ENCODE data around the gene HAL. TPM values are rescaled to one million over a fixed set of nuclear protein-coding genes. Genes with fewer than 3 reads are reported as not detected.

The HAL gene
- total RNA-seq, 1 experiment from 2014 or later: 1.8 TPM

GRCh38 chr12:95966287-95966870 is 29.8 kb downstream of the HAL start:
- intact Hi-C loops (cut with micrococcal nuclease): no loop called here
- Histone ChIP-seq H3K9me3 (ENCODE audit: control insufficient read depth in 1 of 2, insufficient read depth in 1 of 2, low read depth in 1 of 2, low read length in 2 of 2) (no peaks in the 10 kb centered on the region), H3K4me1 (ENCODE audit: control insufficient read depth in 1 of 2, insufficient read depth in 2 of 2, low read length in 2 of 2) (no peaks in the 10 kb centered on the region), H3K27me3 (ENCODE audit: insufficient read depth, low read length) (no peaks in the 10 kb centered on the region), H3K9ac (ENCODE audit: low read length) (no peak overlapping the region), H3K27ac (ENCODE audit: low read depth, low read length) (no peak overlapping the region), H3K4me3 (replicated peaks in 1 of 2; ENCODE audit: low read depth in 1 of 2, low read length in 2 of 2) (no peak overlapping the region), H3K9me2 (ENCODE audit: insufficient read depth) (no peaks in the 10 kb centered on the region), H4K20me1 (ENCODE audit: insufficient read depth) (no peaks in the 10 kb centered on the region), H3K36me3 (ENCODE audit: control insufficient read depth in 1 of 2, insufficient read depth in 2 of 2, low read length in 2 of 2) (0 out of 4 replicates have a peak, but pooled peaks cover 0 to 2% of the 10 kb centered on the region in 2 experiments), H2AFZ (ENCODE audit: low read depth, low read length, poor library complexity, severe bottlenecking) (no peak overlapping the region), H3K79me2 (ENCODE audit: insufficient read depth, low read length) (no peaks in the 10 kb centered on the region), H3K4me2 (ENCODE audit: low read length) (no peak overlapping the region)
- BruUV-seq (replicated peaks): no TSS peak
- ChIA-PET POLR2A (interaction anchor here (1.1 kb wide), 1 partner anchor 10 kb away, joined by 3 read pairs; no protein-coding TSS in a partner anchor), CTCF (no interaction called here), RAD21 (ENCODE audit: low non-redundant PET in 1 of 2, low total read pairs in 2 of 2, uncharacterized antibody in 2 of 2, unreplicated experiment in 2 of 2) (no interaction called here)
- no peak for DNase-seq (ENCODE audit: low read depth, low spot score)
- ATAC-seq: no peak
- TF ChIP-seq EZH2 (IDR thresholded peaks at IDR 0.05) (no peak), SP1 (IDR thresholded peaks at IDR 0.05; ENCODE audit: low read depth) (no peak), ELF1 (IDR thresholded peaks at IDR 0.05; ENCODE audit: borderline replicate concordance, low read depth) (no peak), TCF7L2 (IDR thresholded peaks at IDR 0.05; ENCODE audit: borderline replicate concordance, extremely low read depth, insufficient read depth, insufficient read length) (no peak), SIN3A (IDR thresholded peaks at IDR 0.05; ENCODE audit: low read depth) (no peak), ATF3 (IDR thresholded peaks at IDR 0.05) (no peak), ZFX (IDR thresholded peaks at IDR 0.05) (no peak), EZH2phosphoT487 (IDR thresholded peaks at IDR 0.05; ENCODE audit: borderline replicate concordance) (no peak), POLR2AphosphoS5 (IDR thresholded peaks at IDR 0.05; ENCODE audit: low read depth, low read length) (no peak), MAX (IDR thresholded peaks at IDR 0.05) (no peak)

- Histone ChIP-seq H3K4me1 (ENCODE audit: control insufficient read depth in 1 of 2, insufficient read depth in 2 of 2, low read length in 2 of 2) (no peaks in the 10 kb centered on the region), H3K4me2 (ENCODE audit: low read length) (no peak overlapping the region), H4K20me1 (ENCODE audit: insufficient read depth) (no peaks in the 10 kb centered on the region), H3K4me3 (replicated peaks in 1 of 2; ENCODE audit: low read depth in 1 of 2, low read length in 2 of 2) (no peak overlapping the region), H3K36me3 (ENCODE audit: control insufficient read depth in 1 of 2, insufficient read depth in 2 of 2, low read length in 2 of 2) (0 out of 4 replicates have a peak, but pooled peaks cover 0 to 2% of the 10 kb centered on the region in 2 experiments), H3K9me2 (ENCODE audit: insufficient read depth) (no peaks in the 10 kb centered on the region), H3K27me3 (ENCODE audit: insufficient read depth, low read length) (no peaks in the 10 kb centered on the region), H3K9ac (ENCODE audit: low read length) (no peak overlapping the region), H2AFZ (ENCODE audit: low read depth, low read length, poor library complexity, severe bottlenecking) (no peak overlapping the region), H3K9me3 (ENCODE audit: control insufficient read depth in 1 of 2, insufficient read depth in 1 of 2, low read depth in 1 of 2, low read length in 2 of 2) (no peaks in the 10 kb centered on the region), H3K79me2 (ENCODE audit: insufficient read depth, low read length) (no peaks in the 10 kb centered on the region), H3K27ac (ENCODE audit: low read depth, low read length) (no peak overlapping the region)
- POLR2A ChIA-PET: no interaction called here
- intact Hi-C loops (cut with micrococcal nuclease): loop anchor here (5.0 kb wide), 1 partner anchor 141 kb away; no protein-coding TSS in a partner anchor
- BruUV-seq (replicated peaks): no TSS peak
- RAD21 ChIA-PET (ENCODE audit: low non-redundant PET in 1 of 2, low total read pairs in 2 of 2, uncharacterized antibody in 2 of 2, unreplicated experiment in 2 of 2): no interaction called here
- TF ChIP-seq RAD21 (IDR thresholded peaks at IDR 0.05; ENCODE audit: low read depth) (peak; percentile 71), ATF3 (IDR thresholded peaks at IDR 0.05) (no peak), EGR1 (IDR thresholded peaks at IDR 0.05; ENCODE audit: low read depth) (no peak), CTCF (IDR thresholded peaks at IDR 0.05 in 2 of 3, conservative IDR thresholded peaks at IDR 0.05 in 1 of 3; ENCODE audit: borderline replicate concordance in 1 of 3, insufficient read depth in 1 of 3, low read depth in 2 of 3, low read length in 2 of 3) (peak; percentile 34 to 60 (median 59); a peak in 5 of 6 replicates), CBX3 (IDR thresholded peaks at IDR 0.05; ENCODE audit: low read depth) (no peak), POLR2A (IDR thresholded peaks at IDR 0.05; ENCODE audit: borderline replicate concordance, extremely low read depth, insufficient read depth, insufficient read length) (no peak), SP1 (IDR thresholded peaks at IDR 0.05; ENCODE audit: low read depth) (no peak), FOSL1 (IDR thresholded peaks at IDR 0.05; ENCODE audit: low read depth) (no peak)
- DNase-seq (ENCODE audit: low read depth, low spot score): peak; percentile 18
- ATAC-seq: peak; percentile 86
- CTCF ChIA-PET: interaction anchor here (1.0 to 2.0 kb wide), 4 partner anchors 8 to 386 kb away, joined by 3 to 4 read pairs (median 3); no protein-coding TSS in a partner anchor
Observed at GRCh38 chr12:95963096-95963495, 33.0 kb downstream of the HAL start.
